ENCODE results near the gene DCUN1D1.

DNA sequence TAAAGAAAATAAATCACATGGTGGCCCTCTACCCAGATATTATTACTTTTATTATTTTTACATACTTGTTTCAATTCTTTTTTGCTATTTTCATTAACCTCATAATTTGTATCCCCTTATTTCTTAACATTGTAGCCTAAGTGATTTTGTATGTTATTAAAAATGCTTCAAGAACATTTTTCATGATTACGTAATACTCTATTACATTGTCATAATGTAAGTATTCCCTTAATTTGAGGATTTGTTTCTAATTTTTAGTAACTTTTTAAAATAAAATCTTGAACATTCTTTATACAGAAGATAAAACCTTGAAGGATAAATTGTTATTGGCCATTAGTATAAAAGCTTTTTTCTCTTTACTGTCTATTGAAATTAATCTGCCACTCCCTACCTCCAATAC, 89.0 kb downstream of the DCUN1D1 start:
- TF ChIP-seq POLR2AphosphoS5 (IDR thresholded peaks at IDR 0.05; ENCODE audit: borderline replicate concordance, low read depth, low read length) = no peak
- no peak for TF ChIP-seq EZH2 (IDR thresholded peaks at IDR 0.05)
